Hepatocyte (in vitro differentiated cells): ENCODE measurements around the gene TMEM164.

Experiments used
- CTCF ChIP-seq: fragments of 200-600 bp; sonication (generic); IDR thresholded peaks from 2 replicates; pipeline ENCODE4 v1.5.1; 2016; ENCODE audit warnings: antibody characterized with exemption, mild to moderate bottlenecking; ENCODE audit not compliant: poor library complexity
- EZH2phosphoT487 ChIP-seq: fragments of 200-600 bp; sonication (generic); IDR thresholded peaks from one replicate; pipeline ENCODE4 v1.6.1; 2018; ENCODE audit warnings: antibody characterized with exemption, mild to moderate bottlenecking, low read depth, moderate library complexity; ENCODE audit not compliant: unreplicated experiment, severe bottlenecking

- no peak for TF ChIP-seq CTCF
- TF ChIP-seq EZH2phosphoT487, result no peak
Measured at GRCh38 chrX:109964390-109964789, 38.5 kb upstream of the TMEM164 start.
